Fibroblast of skin of back (primary cell): ENCODE results near the gene WHRN.

Source experiments
- DNase-seq: peaks from one replicate; pipeline ENCODE4 v3.0.0-alpha.2; 2013

Gene WHRN

DNA sequence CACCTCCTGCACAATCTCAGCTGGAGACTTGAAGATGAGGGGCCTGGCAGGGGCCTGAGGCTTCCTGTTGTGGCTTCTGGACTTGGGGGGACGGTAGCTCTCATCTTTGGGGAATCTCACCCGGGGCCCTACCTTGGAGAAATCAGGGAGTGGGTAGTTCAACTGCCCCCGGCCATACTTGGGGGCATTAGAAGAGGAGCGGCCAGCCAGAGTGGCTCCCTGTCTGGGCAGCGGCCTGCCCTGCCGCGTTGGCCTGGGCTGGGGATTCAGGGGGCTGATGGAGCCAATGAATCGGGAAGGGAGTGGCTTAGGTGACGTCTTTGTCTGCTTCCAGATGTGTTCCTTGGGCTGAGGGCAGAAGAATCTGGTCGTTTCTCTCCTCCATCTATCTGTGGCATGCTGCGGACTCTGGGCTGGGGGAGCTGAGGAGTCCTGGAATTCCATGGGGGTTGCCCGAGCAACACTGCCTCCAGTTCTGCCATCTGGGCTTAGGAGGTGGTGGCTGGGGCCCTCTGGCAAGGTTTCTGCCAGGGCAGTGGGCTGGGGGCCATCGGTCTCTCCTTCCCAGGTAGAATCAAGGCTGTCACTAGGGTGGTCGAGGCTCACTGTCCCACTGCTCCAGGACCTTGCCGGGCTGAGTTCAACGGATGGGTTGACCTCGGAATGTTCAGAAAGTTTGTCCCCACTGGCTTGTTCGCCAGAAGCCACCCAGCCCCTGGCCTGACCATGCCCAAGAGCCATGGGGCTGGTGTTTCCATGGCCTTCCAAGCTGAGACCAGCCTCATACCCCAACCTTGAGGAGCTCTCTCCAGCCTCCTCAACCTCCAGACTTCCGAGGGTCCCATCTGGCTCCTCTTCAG lies 128.5 kb downstream of the WHRN start:
- no peak for DNase-seq

DNA sequence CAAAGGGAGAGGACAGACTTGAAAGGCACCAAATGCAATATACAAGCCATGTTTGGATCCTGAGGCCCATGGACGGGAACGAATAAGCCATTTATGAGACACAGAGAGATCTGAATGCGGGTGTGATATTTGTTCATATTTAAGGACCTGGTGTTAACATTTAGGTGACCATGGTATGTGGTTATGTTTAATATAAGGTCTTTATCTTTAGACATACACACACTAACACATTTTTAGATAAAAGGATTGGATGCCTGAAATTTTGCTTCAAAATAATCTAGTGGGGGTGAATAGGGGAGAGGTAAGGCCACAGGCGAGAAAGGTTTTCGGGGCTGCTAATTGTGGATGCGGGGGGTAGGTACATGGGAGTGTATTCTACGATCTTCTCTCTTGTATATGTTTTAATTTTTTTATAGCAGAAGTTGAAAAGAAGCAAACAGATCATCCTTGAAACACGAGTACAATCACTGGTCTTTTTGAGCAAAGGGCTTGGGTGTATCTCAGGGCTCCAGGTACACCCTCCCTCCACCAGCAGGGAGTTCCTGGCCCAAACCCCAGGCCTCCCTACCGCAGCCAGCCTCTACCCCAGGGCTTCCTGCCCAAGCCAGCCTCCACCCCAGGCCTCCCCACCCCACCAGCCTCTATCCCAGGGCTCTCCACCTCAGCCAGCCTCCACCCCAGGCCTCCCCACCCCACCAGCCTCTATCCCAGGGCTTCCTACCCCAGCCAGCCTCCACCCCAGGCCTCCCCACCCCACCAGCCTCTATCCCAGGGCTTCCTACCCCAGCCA lies 129.7 kb downstream of the WHRN start:
- no peak for DNase-seq

DNA sequence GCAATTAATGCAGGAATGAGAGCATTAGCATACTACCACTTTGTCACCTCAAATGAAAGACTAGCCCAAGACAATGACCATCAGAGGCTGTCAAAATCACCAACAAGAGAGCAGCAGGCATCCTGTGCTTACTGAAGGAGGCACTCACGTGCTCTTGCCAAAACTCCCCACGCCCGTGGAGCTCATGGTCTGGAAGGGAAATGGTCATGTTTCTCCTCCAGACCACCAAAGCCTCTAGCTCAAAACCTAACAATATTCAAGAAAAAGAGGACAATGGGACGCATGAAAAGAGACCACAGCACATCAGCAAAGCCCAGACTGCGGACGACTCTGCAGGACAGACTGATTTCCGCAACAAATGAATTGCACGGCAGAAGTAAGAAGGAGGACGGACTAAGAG lies 130.3 kb downstream of the WHRN start:
- DNase-seq, result no peak

DNA sequence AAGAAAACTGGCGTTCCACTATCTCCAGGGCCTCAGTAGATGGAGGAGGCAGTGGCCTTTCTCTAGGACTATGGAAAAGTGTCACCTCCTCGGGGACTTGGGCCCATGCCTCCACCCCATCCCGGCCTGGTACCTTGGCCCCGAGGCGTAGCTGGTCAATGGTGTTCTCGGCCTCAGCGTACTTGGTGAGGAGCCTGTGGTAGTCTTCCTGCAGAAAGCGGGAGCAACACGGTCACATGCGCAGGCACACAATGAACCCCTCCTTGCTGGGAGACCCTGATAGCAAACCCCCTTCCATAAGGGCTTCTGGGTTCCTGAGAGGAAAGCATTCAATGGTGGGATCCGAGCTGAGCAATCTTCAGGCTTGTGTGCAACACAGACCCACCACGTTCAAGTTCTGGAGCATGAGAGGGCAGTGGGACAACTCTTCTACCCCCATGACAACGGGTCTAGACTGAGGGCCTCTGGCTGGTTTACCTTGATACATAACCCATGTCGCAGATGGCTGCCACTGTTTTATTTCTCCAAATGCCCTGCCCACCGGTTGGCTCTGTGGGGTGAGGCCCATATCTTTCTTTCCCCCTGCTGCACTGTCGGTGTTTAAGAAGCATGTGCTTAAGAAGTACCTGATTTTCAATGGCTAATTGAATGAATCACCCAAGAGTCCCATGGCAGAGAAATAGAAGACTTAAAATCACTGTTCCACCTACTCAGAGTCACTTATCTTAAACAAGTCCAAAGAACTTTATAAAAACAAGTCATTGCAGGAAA lies 131.1 kb downstream of the WHRN start:
- DNase-seq, result no peak

DNA sequence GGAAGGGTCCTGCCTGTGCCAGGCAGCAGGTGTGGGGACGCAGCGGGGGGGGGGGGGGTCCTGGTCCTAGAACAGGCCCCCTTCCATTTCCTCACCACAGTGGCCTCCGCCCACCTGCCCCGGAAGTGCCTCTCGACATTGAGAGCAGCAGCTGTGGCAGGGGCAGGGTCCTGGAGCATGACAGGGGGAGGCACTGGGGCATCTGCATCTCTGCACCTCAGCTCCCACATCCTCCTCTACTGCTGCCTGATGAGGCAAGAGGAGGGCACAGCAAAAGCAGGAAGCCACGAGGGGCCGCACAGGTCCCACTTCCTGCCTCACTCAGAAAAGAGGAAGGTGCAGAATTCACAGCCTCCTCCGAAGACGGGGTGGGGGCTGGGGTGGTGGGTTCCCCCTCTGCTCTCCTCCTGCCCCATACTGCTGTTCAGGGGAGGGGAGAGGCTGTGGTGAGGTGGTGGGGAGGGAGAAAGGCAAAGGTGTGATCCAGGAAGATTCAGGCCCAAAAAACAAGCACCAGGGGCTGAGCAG lies 132.3 kb downstream of the WHRN start:
- DNase-seq, result no peak

DNA sequence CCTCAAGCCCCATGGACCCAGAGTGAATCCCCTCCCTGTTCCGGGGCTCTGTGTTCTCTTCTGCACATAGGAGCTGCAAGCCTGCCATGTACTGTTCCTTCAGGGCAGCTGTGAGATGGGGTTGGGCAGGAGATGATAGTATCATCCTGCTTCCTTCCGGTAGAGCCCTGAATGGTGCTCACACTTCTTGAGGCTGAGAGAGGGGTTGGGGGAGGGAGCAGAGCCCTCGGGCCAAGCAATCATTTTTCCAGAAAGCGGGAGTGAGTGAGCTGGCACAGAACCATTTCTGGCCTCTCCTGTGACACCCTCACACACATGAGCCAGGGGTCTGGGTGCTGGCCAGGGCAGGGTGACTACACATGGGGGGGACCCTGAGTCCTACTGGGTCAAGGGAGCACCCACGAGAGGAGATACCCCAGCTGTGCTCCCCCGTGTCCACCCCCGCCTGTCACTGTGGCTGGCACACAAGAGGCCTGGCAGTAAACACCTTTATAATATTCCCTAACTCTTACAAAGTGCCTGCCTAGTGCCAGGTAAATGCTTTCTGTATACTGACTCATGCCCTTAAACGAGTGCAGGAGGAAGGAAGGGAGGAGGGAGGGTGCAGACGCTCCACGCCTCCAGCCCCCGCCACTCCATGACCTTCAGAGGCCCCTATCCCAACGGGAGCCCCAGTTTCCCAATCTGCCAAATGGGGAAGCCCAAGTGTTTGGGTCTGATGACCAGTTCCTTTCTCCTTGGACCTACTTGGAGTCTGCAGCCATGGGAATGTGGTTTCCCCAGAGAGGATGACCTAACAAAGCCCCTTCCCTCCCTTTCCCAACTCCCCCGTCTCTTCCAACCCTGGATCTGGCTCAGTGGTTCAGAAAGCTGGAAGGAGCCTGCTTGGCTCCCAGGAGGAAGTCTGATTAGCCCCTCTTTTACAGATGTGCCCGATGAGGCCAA lies 133.0 kb downstream of the WHRN start:
- DNase-seq, result no peak

DNA sequence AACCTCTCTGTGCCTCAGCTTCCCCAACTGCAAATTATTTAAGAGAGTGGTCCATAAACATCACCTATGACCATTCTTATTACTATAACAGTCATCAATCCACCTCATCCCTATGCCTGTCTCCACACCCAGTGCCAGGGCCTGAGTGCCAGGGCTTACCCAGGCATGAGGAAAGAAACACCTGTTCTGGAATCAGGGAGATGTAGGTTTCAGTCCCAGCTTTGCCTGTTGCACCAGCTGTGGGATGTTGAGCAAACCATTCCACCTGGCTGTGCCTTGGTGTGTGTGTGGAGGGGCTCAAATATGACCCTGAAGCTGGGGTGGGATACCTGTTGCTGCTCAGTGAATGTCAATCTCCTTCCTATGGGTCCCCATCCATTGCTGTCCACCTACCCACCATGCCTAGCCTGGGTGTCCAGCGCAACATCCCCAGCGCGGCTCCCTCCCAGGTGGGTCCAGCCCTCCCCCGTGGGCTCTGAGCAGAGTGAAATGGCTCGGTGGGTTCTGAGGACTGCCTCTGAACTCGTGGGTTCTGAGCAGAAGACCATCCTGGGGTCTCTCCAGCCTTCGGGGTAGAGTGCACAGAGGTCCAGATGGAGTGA lies 133.8 kb downstream of the WHRN start:
- DNase-seq, result no peak

DNA sequence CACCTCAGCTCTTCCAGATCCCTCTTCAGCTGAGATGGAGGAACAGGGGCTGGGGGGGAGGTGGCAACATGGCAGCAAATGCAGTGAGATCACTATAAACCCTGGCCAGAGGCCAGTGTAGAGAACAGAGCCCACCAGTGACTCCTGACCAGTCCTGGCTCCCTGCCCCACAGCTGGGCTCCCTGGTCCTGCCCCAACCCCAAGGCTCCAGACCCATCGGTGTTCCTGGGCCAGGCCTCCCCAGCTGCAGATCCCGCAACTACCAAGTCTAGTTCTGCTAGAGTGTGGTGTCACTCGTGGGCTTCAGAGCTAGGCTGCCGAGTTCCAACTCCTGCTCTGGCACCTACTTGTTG lies 134.3 kb downstream of the WHRN start:
- no peak for DNase-seq

DNA sequence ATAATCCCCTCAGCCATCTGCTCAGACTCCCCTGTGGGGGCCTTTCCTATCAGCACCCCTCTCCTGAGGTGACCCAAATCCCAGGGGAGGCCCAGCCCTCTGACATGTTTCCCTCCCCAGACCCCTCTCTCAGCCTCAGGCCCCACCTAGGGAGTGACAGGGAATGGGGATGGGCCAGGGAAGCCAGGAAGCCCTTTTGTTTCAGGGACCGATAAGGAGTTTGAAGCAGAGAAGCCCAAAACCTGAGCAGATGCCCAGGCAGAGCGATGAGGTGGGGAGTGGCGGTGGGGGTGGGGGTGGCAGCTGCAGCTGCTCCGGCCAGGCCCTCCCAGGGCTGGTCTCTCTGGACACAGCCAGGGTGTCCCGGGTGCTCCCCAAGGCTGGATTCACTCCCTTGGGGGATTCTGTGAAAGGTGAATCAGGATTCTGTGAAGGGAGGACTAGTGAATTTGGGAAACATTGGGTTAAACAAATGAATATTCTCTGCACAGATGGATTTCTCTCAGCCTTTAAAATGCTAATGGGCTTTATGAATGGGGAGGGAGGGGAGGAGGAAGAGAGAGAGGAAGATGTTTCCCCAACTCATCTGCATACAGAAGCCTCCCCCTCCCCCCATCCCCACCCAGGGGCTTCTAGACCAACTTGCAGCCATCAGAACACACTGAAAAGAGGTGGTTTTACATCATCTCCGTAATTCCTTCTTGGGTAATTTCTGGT lies 134.9 kb downstream of the WHRN start:
- DNase-seq, result no peak

DNA sequence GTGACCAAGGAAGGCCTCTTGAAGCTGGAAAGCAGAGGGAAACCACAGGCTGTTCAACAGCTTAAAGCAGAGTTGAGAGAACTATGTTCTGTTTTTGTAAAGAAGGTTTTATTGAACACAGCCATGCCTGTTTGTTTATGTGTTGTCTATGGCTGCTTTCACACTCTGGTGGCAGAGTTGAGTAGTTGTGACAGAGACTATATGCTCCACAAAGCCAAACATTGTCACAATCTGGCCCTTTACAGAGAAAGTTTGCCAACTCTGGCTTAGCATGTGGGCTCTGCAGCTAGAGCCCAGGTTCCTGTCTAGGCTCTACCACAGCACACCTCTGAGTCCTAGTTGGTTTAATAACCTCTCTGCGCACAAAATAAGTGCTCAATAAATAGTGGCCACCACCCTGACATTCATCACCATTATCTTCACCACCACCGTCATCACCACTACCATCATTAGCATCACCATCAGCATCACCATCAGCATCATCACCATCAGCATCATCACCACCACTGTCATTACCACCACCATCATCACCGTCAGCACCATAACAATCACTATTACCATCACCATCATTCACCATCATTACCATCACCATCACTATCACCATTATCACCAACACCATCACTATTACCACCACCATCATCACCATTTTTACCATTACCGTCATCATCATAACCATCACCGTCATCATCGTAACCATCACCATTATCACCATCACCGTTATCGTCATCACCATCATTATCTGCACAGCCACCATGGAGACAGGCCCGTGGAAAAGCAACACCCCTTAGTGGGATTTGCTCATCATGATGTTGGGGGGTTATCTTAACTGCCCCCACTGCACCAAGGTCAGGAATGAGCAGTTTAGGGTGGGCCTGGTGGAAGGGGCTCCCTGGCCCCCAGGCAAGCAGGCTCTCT lies 135.8 kb downstream of the WHRN start:
- no peak for DNase-seq

DNA sequence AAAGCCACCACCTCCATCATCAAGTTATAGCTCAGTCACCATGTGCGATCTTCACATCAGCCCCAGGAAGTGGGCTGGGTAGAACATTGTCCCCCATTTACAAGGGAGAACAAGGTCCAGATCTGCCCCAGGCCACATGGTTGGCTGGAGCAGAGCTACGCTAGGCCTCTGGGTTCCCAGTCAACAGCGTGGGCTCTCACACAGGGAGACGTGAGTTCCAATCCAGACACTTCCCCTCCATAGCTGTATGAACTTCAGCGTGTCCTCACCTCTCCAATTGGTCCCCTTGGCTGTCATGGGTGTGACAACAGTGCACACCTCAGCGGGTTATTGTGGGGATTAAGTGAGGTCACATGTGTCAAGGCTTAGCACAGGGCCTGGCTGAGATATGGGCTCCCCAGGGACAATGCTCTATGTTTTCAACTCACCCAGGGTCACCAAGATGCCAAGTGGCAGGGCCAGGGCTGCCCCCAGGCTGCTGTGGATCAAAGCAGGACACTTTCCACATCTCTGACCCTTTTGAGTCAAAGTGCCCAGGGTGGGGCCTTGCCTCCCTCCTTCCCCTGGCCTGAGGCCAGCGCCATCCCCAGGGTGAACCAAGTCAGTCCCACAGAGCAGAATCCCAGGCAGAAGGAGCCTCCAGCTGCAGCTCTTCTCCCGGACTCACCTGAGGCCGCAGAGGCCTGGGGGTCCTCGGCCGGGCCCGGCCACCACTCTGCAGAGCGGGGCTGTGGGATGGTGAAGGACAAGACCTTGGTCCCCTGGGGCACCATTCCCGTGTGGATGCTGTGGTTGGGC lies 137.3 kb downstream of the WHRN start:
- no peak for DNase-seq

DNA sequence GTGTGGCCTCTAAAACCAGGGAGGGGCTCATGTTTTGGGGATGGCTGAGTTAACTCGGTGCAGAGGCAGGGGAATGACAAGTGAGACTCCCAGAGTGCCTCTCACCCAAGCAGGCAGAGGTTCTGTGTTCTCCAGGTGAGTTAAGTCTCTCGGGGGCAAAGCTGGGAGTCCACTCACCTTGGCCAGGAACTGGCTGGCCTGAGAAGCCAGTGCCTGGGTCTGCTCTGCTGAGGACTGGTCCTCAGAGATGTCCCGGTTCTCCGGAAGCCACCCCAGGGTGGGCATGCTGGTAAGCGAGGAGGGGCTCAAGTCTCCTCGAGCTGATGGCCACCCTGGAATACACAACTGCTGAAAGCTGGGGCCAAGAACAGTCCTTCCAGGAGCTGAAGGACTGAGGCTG lies 137.9 kb downstream of the WHRN start:
- DNase-seq, result no peak

DNA sequence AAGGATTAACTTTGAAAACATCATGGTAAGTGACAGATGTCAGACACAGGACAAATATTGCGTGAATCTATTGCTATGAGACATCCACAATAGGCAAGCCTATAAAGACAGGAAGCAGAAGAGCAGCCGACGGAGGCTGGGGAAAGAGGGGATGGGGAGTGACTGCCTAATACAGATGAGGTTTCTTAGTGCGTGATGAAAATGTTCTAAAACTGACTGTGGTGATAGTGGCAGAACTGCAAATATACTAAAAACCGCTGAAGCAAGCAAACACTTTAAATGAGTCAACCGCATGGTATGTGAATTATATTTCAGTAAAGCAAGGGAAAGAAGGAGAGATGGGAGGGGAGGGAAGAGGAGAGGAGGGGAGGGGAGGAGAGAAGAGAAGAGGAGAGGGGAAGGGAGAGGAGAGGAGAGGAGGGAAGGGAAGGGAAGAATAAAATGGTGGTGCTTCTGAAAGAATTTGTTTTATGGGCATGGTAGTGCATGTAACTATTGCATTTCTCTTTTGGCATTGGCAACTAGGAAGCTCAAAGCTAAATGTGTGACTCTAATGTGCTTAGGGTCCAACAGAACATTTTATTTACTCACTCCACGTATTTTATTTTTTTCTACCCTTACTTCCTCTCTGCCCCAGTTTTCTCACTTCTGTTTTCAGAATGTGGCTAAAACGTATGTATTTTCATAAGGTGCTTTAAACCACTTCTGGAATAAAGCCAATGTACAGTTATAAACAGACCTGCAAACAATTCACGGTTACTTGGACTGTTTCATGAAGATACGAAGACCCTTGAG lies 138.7 kb downstream of the WHRN start:
- peak; percentile 91 for DNase-seq

DNA sequence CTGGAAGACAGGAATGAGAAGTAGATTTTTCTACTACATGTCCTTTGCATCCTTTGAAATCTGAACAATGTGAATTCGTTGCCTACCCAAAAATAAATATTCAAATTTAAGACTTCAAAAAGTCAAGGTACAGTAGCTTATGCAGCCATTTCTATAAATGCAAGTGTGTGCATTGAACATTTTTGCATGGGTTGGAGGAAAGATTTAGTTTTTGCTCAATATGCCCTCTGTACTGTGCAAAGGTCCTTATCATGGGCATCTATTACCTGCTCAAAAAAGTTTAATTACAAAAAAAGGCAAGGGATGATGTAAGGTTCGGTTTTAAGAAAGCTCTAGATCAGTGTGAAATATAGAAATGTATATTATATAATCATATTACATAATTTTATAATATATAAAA lies 140.1 kb downstream of the WHRN start:
- no peak for DNase-seq

DNA sequence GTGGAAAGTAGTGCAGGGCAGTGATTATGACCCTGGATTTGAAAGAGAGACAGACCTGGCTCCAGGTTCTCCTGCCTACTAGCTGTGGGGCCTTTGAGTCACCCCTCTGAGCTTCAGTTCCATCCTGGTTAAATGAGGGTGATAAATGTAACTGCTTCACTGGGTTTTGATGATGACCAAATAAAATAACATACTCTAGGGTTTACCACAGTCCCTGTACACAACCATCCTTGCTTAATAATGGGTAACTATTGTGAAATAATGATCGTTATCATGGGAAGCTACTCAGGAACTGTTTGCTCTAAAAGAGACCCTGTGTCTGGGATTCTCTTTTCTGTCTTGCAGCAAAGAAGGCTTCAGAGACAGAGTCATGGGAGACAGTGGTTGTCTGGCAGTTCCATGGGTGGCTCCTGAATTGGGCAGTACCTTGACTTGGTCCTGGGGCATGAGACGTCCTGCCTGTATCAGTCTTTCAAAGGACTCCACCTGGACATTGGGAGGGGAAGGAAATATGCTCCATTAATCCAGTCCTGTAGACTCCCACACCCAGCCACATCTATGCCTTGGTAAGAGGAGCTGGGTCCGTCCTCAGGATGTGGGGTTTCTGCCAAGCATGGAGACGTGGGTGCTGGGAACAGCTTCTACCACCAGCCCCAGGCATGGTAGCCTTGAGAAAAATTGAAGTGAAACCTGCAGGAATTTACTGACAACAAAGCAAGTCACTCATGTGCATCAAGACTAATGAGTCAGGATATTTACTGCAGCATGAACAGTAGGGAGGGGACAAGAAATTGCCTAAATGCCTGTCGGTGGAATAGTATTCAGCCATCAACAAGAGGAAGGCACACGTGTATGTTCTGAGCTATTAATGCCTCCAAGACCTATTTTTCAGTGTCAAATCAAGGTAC lies 140.9 kb downstream of the WHRN start:
- peak; percentile 57 for DNase-seq

DNA sequence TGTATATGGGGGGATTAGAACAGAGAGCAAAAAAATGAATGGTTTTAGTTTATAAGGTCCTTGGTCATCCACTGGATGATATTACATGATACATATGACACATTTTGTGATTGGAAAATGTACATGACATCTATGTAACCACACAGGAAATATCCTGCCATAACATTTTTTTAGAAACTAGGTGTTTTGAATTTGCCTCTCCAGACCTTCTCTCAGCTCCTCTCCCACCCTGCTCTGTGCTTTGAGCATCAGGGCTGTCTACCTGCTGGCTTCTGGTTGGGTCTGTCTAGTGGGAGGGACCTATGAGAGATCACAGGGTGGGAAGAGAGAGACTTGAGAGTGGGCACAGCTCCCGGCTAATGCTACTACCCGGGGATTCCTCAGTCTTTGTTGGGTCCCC lies 141.8 kb downstream of the WHRN start:
- DNase-seq, result no peak

DNA sequence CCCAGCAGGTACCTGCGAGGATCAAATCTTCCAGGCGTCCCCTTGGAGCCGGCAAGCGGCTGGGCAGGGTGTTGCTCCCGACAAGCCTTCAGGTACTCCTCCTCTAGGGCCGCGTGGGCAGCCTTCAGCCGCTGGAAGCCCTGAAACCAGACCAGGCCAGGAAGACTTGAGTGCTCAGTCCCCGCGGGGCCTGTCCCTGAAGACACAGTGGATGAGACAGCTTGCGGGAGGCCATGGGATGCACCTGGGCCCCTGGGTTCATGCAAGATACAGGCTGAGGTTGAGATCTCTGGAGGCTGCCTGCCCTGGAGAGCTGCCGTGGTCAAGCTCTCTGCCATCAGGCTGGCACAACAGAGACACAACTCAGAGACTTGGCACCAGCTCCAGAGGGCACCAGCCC lies 142.9 kb downstream of the WHRN start:
- no peak for DNase-seq
